ENCODE data around the gene SETBP1. TPM values are rescaled to one million over a fixed set of nuclear protein-coding genes. Genes with fewer than 3 reads are reported as not detected.

SETBP1 gene
- total and polyA plus RNA-seq, 2 of the 8 experiments (the other 6 are each of a cell fraction or from before 2014, with no cell fraction given), result 2.0 to 6.5 TPM

DNA sequence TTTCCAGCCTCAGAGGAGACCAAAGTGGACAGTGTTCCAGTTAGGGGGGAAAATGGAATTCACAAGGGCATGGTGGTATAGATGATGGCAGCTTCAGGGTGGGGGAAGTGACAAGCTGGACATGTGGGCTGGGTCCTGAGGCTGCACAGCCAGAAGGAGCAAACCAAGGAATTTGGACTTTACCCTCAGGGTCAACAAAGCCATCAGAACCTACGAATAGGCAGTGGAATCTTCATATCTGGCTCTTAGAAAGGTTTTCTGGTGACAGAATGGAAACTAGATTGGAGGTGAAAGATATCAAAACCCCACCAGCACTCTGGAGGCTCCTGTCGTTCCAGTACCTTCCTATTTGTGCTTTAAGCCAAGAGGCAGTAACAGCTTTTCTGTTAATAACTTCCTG, 127.1 kb downstream of the SETBP1 start:
- CTCF ChIA-PET (ENCODE audit: partially characterized antibody), result interaction anchor here (1.0 kb wide), 1 partner anchor 20 kb away, joined by 3 read pairs; no protein-coding TSS in a partner anchor
- no peak for TF ChIP-seq RBBP5 (IDR thresholded peaks at IDR 0.05; ENCODE audit: borderline replicate concordance, low read depth, low read length)
- TF ChIP-seq TAF1 (IDR thresholded peaks at IDR 0.05; ENCODE audit: low read depth, low read length), result no peak
- TF ChIP-seq, protein P1, sequence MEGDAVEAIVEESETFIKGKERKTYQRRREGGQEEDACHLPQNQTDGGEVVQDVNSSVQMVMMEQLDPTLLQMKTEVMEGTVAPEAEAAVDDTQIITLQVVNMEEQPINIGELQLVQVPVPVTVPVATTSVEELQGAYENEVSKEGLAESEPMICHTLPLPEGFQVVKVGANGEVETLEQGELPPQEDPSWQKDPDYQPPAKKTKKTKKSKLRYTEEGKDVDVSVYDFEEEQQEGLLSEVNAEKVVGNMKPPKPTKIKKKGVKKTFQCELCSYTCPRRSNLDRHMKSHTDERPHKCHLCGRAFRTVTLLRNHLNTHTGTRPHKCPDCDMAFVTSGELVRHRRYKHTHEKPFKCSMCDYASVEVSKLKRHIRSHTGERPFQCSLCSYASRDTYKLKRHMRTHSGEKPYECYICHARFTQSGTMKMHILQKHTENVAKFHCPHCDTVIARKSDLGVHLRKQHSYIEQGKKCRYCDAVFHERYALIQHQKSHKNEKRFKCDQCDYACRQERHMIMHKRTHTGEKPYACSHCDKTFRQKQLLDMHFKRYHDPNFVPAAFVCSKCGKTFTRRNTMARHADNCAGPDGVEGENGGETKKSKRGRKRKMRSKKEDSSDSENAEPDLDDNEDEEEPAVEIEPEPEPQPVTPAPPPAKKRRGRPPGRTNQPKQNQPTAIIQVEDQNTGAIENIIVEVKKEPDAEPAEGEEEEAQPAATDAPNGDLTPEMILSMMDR (IDR thresholded peaks at IDR 0.05; ENCODE audit: control extremely low read depth in 1 of 3, insufficient read depth in 1 of 3, low read depth in 1 of 3, low read length in 3 of 3), result no peak
- no peak for TF ChIP-seq TEAD4 (IDR thresholded peaks at IDR 0.05; ENCODE audit: low read depth, low read length)
- TF ChIP-seq RNF2 (IDR thresholded peaks at IDR 0.05; ENCODE audit: borderline replicate concordance, low read depth, low read length, missing control alignments, poor library complexity, severe bottlenecking), result no peak
- no peak for TF ChIP-seq BACH1 (IDR thresholded peaks at IDR 0.05; ENCODE audit: low read length)
- TF ChIP-seq RFX5 (IDR thresholded peaks at IDR 0.05; ENCODE audit: borderline replicate concordance, low read depth, low read length), result no peak
- TF ChIP-seq, protein P2, sequence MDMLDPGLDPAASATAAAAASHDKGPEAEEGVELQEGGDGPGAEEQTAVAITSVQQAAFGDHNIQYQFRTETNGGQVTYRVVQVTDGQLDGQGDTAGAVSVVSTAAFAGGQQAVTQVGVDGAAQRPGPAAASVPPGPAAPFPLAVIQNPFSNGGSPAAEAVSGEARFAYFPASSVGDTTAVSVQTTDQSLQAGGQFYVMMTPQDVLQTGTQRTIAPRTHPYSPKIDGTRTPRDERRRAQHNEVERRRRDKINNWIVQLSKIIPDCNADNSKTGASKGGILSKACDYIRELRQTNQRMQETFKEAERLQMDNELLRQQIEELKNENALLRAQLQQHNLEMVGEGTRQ (IDR thresholded peaks at IDR 0.05; ENCODE audit: low read length), result no peak
- no peak for TF ChIP-seq KDM5A (IDR thresholded peaks at IDR 0.05; ENCODE audit: low read length)
- TF ChIP-seq NRF1 (IDR thresholded peaks at IDR 0.05; ENCODE audit: low read depth, low read length), result no peak
- no peak for TF ChIP-seq CHD1 (IDR thresholded peaks at IDR 0.05; ENCODE audit: low read depth, low read length)

More for the DNA sequence above, 127.1 kb downstream of the SETBP1 start:
- Histone ChIP-seq H3K4me1 (replicated peaks in 1 of 4; ENCODE audit: control insufficient read depth in 3 of 4, insufficient read depth in 4 of 4, low read length in 3 of 4) (peaks cover 0 to 9% (median 6%) of the 10 kb centered on the region in 4 experiments; a peak in 5 of 7 replicates), H3K9me3 (ENCODE audit: insufficient read depth in 2 of 2, low read depth in 1 of 2, low read length in 1 of 2) (no peaks in the 10 kb centered on the region), H2BK5ac (ENCODE audit: low read depth, low read length) (no peak overlapping the region), H3K23me2 (ENCODE audit: low read depth, low read length) (no peaks in the 10 kb centered on the region), H4K8ac (ENCODE audit: extremely low read depth, insufficient read depth, low read length) (no peak overlapping the region), H2BK15ac (ENCODE audit: low read length) (no peak overlapping the region), H3K27me3 (replicated peaks in 1 of 4; ENCODE audit: control insufficient read depth in 3 of 4, extremely low read depth in 1 of 4, insufficient read depth in 3 of 4, low read length in 3 of 4) (no peaks in the 10 kb centered on the region), H2BK20ac (ENCODE audit: low read length) (no peak overlapping the region), H3K4ac (replicated peaks; ENCODE audit: insufficient read length, low read depth, low read length) (no peak overlapping the region), H3K27ac (ENCODE audit: low read depth, low read length) (no peak overlapping the region), H2AK5ac (ENCODE audit: low read depth, low read length) (no peak overlapping the region), H3K4me2 (ENCODE audit: insufficient read depth in 1 of 2, low read depth in 2 of 2, low read length in 2 of 2) (no peak overlapping the region), H3K4me3 (ENCODE audit: extremely low read depth in 1 of 4, insufficient read depth in 2 of 4, low read depth in 3 of 4, low read length in 4 of 4) (no peak overlapping the region), H2AFZ (ENCODE audit: low read length) (no peak overlapping the region), H3K14ac (ENCODE audit: insufficient read length) (no peak overlapping the region), H2BK120ac (replicated peaks; ENCODE audit: low read depth, low read length) (no peak overlapping the region), H3K36me3 (ENCODE audit: control insufficient read depth in 2 of 4, insufficient read depth in 4 of 4, low read length in 3 of 4) (no peaks in the 10 kb centered on the region), H3K79me1 (ENCODE audit: low read depth, low read length) (no peaks in the 10 kb centered on the region), H4K5ac (ENCODE audit: insufficient read length, low read depth, low read length) (no peak overlapping the region), H4K20me1 (replicated peaks in 1 of 2; ENCODE audit: control insufficient read depth in 1 of 2, insufficient read depth in 2 of 2, low read length in 2 of 2) (no peaks in the 10 kb centered on the region), H3K56ac (replicated peaks; ENCODE audit: insufficient read length, low read depth, low read length) (no peak overlapping the region), H3K79me2 (ENCODE audit: control insufficient read depth in 1 of 2, insufficient read depth in 2 of 2, low read length in 2 of 2) (no peaks in the 10 kb centered on the region), H2BK12ac (ENCODE audit: low read depth, low read length) (no peak overlapping the region), H4K91ac (replicated peaks; ENCODE audit: insufficient read length, low read length) (no peak overlapping the region), H3K9ac (replicated peaks in 1 of 4; ENCODE audit: extremely low read depth in 1 of 4, low read depth in 3 of 4, low read length in 3 of 4) (no peak overlapping the region), H3K18ac (ENCODE audit: extremely low read depth, low read length) (no peak overlapping the region), H3K23ac (ENCODE audit: insufficient read length) (no peak overlapping the region)
- no peak for FAIRE-seq
- POLR2A ChIA-PET (ENCODE audit: partially characterized antibody), result no interaction called here
- DNase-seq (ENCODE audit: low read depth in 1 of 2, low spot score in 2 of 2), result no peak
- WGBS, 2 experiments (ENCODE audit: extremely low coverage in 1 of 2, insufficient coverage in 1 of 2, insufficient read length in 1 of 2, insufficient replicate concordance in 2 of 2, low coverage in 1 of 2, low lambda C conversion rate in 2 of 2, missing lambda C conversion rate in 1 of 2), result 91% methylated on average over 2 of the region's 2 CpGs; no CpG with 5 or more reads in 1 of the 2 experiments

All from H1 (cell line).